ENCODE measurements around the gene GABARAP. TPM values are rescaled to one million over a fixed set of nuclear protein-coding genes. Genes with fewer than 3 reads are reported as not detected.

The GABARAP gene
- total RNA-seq, 1 donor from 2014 or later = 147 TPM

DNA sequence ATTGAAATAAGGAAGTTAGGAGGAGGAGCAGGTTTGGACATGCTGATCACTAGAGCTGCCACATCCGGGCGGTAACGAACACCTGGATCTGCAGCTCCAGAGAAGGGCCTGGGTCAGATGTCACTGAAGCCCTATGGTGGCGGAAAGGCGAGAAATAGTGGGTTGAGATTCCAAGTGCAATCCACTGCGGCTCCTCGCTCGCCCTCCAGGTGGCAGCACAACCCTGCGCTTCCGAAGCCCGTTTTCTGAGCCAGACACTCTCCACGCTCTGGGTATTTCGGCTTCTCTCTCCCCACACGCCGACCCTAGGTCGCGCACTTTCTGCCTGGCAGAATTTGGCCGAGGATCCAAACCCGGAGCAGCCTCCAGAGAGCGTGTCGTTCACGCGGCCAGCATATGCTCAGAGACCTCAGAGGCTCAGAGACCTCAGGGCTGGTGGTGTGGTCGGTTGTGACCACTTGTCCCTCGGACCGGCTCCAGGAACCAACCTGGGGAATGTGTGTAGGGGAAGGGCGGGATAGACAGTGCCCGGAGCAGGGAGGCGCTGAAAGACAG is 38.3 kb upstream of the GABARAP start:
- DNase-seq (ENCODE audit: low spot score) = peak; percentile 69
- H3K27me3 Mint-ChIP-seq (ENCODE audit: low read depth) = peaks cover 36% of the 10 kb centered on the region
- peaks cover 15% of the 10 kb centered on the region for H3K4me1 Mint-ChIP-seq (ENCODE audit: low read depth)
- intact Hi-C loops (cut with micrococcal nuclease) = loop anchor here (1.0 to 2.0 kb wide), 4 partner anchors 16 to 42 kb away; partner anchors contain the start of genes ELP5 and GABARAP
- no peaks in the 10 kb centered on the region for H3K36me3 Mint-ChIP-seq (ENCODE audit: low read depth)
- H3K9me3 Mint-ChIP-seq = no peaks in the 10 kb centered on the region
- peak overlapping the region; percentile 68 for H3K4me3 Mint-ChIP-seq (ENCODE audit: low read depth)
- no peak overlapping the region for H3K27ac Mint-ChIP-seq

GRCh38 chr17:7279448-7279847 is 37.2 kb upstream of the GABARAP start:
- intact Hi-C loops (cut with micrococcal nuclease) = no loop called here
- Mint-ChIP-seq H3K9me3 (no peaks in the 10 kb centered on the region), H3K27ac (no peak overlapping the region), H3K27me3 (ENCODE audit: low read depth) (peaks cover 36% of the 10 kb centered on the region), H3K4me3 (ENCODE audit: low read depth) (no peak overlapping the region), H3K36me3 (ENCODE audit: low read depth) (no peaks in the 10 kb centered on the region), H3K4me1 (ENCODE audit: low read depth) (peaks cover 15% of the 10 kb centered on the region)
- DNase-seq (ENCODE audit: low spot score) = no peak

GRCh38 chr17:7266784-7267183 is 24.5 kb upstream of the GABARAP start:
- no peak for DNase-seq (ENCODE audit: low spot score)
- H3K27me3 Mint-ChIP-seq (ENCODE audit: low read depth) = peaks cover 36% of the 10 kb centered on the region
- H3K36me3 Mint-ChIP-seq (ENCODE audit: low read depth) = no peaks in the 10 kb centered on the region
- H3K9me3 Mint-ChIP-seq = no peaks in the 10 kb centered on the region
- peaks cover 15% of the 10 kb centered on the region for H3K4me1 Mint-ChIP-seq (ENCODE audit: low read depth)
- no peak overlapping the region for H3K27ac Mint-ChIP-seq
- H3K4me3 Mint-ChIP-seq (ENCODE audit: low read depth) = no peak overlapping the region
- intact Hi-C loops (cut with micrococcal nuclease) = no loop called here

- no peak overlapping the region for H3K27ac Mint-ChIP-seq
- H3K4me1 Mint-ChIP-seq (ENCODE audit: low read depth) = peaks cover 16% of the 10 kb centered on the region
- intact Hi-C loops (cut with micrococcal nuclease) = no loop called here
- no peaks in the 10 kb centered on the region for H3K9me3 Mint-ChIP-seq
- DNase-seq (ENCODE audit: low spot score) = no peak
- peak overlapping the region; percentile 43 for H3K4me3 Mint-ChIP-seq (ENCODE audit: low read depth)
- peaks cover 31% of the 10 kb centered on the region for H3K27me3 Mint-ChIP-seq (ENCODE audit: low read depth)
- H3K36me3 Mint-ChIP-seq (ENCODE audit: low read depth) = peaks cover 9% of the 10 kb centered on the region
These were observed 21.5 kb upstream of the GABARAP start for GRCh38 chr17:7263801-7264078.

- Mint-ChIP-seq H3K27me3 (ENCODE audit: low read depth) (peaks cover 29% of the 10 kb centered on the region), H3K4me1 (ENCODE audit: low read depth) (peaks cover 16% of the 10 kb centered on the region), H3K4me3 (ENCODE audit: low read depth) (peak overlapping the region; percentile 47), H3K27ac (no peak overlapping the region), H3K9me3 (no peaks in the 10 kb centered on the region), H3K36me3 (ENCODE audit: low read depth) (peaks cover 14% of the 10 kb centered on the region)
- DNase-seq (ENCODE audit: low spot score) = no peak
- intact Hi-C loops (cut with micrococcal nuclease) = no loop called here
These were observed 20.9 kb upstream of the GABARAP start for GRCh38 chr17:7262935-7263800.

DNA sequence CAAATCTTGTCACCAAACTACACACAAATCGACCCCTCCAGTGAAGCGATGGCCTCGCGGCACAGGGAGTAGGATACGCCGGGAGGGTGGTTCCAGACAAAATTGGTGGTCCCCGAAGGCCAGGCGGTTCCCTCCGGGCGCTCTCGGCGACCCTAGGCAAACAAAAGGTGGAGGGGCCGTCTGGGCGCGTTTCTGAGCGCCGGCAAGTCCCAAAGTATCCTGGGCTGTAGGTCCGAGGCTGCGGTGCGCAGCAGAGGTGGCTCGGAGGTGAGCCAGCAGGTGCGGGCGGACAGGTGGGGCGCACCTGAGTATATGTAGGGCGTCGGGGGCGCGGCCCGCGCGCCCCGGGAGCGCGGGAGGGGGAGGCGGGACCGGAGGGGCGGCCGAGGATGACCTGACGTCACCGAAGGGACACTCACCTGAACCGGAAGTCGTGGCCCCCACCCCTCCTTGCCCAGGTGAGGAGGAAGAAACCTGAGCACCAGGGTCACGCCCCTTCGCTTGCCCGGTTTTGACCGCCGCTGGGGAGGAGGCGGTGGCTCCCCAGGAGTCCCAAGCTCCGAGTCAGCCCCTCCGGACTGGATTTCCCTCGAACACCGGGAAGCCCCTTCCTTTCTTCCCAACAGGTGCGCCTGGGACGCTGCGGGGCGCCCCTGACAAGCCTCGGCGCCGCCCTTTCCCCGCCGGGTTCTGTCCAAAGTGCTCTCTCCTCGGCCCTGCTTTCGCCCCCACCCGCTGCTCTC is 20.1 kb upstream of the GABARAP start, which contains the start of gene CLDN7:
TSS of gene CLDN7 (minus strand) at position 287 of the 743 bp plus-strand sequence. CDS start 435 bp downstream, outside the sequence.
- intact Hi-C loops (cut with micrococcal nuclease) = no loop called here
- no peak for DNase-seq (ENCODE audit: low spot score)
- Mint-ChIP-seq H3K9me3 (no peaks in the 10 kb centered on the region), H3K4me3 (ENCODE audit: low read depth) (peak within 1 kb of the TSS; percentile 62), H3K4me1 (ENCODE audit: low read depth) (peaks cover 16% of the 10 kb centered on the region), H3K27me3 (ENCODE audit: low read depth) (peaks cover 29% of the 10 kb centered on the region), H3K36me3 (ENCODE audit: low read depth) (peaks cover 16% of the 10 kb centered on the region), H3K27ac (peak within 1 kb of the TSS; percentile 55)

- Mint-ChIP-seq H3K36me3 (ENCODE audit: low read depth) (peaks cover 24% of the 10 kb centered on the region), H3K4me3 (ENCODE audit: low read depth) (peak overlapping the region; percentile 62), H3K27ac (peak overlapping the region; percentile 55), H3K9me3 (no peaks in the 10 kb centered on the region), H3K4me1 (ENCODE audit: low read depth) (peaks cover 16% of the 10 kb centered on the region), H3K27me3 (ENCODE audit: low read depth) (peaks cover 26% of the 10 kb centered on the region)
- intact Hi-C loops (cut with micrococcal nuclease) = no loop called here
- no peak for DNase-seq (ENCODE audit: low spot score)
These were observed 19.3 kb upstream of the GABARAP start for GRCh38 chr17:7261379-7262191.

- DNase-seq (ENCODE audit: low spot score) = no peak
- Mint-ChIP-seq H3K27ac (no peak overlapping the region), H3K36me3 (ENCODE audit: low read depth) (peaks cover 28% of the 10 kb centered on the region), H3K9me3 (no peaks in the 10 kb centered on the region), H3K27me3 (ENCODE audit: low read depth) (peaks cover 25% of the 10 kb centered on the region), H3K4me3 (ENCODE audit: low read depth) (peak overlapping the region; percentile 26), H3K4me1 (ENCODE audit: low read depth) (peaks cover 16% of the 10 kb centered on the region)
- intact Hi-C loops (cut with micrococcal nuclease) = no loop called here
These were observed 18.6 kb upstream of the GABARAP start for GRCh38 chr17:7260651-7261378.

DNA sequence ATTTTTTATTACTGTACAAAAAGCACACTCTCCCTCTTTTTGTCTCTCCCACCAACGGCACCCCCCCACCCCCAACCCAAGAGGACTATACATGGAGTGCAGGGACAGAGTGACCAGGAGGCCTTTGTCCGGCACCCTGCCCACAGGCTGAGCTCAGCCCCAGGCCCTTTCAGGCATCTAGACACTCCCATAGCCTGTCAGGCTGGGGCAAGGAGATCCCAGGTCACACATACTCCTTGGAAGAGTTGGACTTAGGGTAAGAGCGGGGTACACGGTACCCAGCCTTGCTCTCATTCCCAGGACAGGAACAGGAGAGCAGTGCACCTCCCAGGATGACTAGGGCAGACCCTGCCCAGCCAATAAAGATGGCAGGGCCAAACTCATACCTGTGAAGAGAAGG is 17.9 kb upstream of the GABARAP start:
- DNase-seq (ENCODE audit: low spot score) = no peak
- Mint-ChIP-seq H3K4me1 (ENCODE audit: low read depth) (peaks cover 16% of the 10 kb centered on the region), H3K27me3 (ENCODE audit: low read depth) (peaks cover 25% of the 10 kb centered on the region), H3K27ac (no peak overlapping the region), H3K36me3 (ENCODE audit: low read depth) (peaks cover 28% of the 10 kb centered on the region), H3K9me3 (no peaks in the 10 kb centered on the region), H3K4me3 (ENCODE audit: low read depth) (peak overlapping the region; percentile 17)
- intact Hi-C loops (cut with micrococcal nuclease) = no loop called here

GRCh38 chr17:7259555-7259889 is 17.3 kb upstream of the GABARAP start:
- Mint-ChIP-seq H3K27ac (no peak overlapping the region), H3K36me3 (ENCODE audit: low read depth) (peaks cover 34% of the 10 kb centered on the region), H3K4me3 (ENCODE audit: low read depth) (no peak overlapping the region), H3K27me3 (ENCODE audit: low read depth) (peaks cover 25% of the 10 kb centered on the region), H3K4me1 (ENCODE audit: low read depth) (peaks cover 20% of the 10 kb centered on the region), H3K9me3 (no peaks in the 10 kb centered on the region)
- DNase-seq (ENCODE audit: low spot score) = no peak
- intact Hi-C loops (cut with micrococcal nuclease) = no loop called here

- peaks cover 40% of the 10 kb centered on the region for H3K36me3 Mint-ChIP-seq (ENCODE audit: low read depth)
- H3K27ac Mint-ChIP-seq = no peak overlapping the region
- H3K27me3 Mint-ChIP-seq (ENCODE audit: low read depth) = peaks cover 19% of the 10 kb centered on the region
- no peaks in the 10 kb centered on the region for H3K9me3 Mint-ChIP-seq
- intact Hi-C loops (cut with micrococcal nuclease) = no loop called here
- no peak overlapping the region for H3K4me3 Mint-ChIP-seq (ENCODE audit: low read depth)
- H3K4me1 Mint-ChIP-seq (ENCODE audit: low read depth) = peaks cover 21% of the 10 kb centered on the region
- DNase-seq (ENCODE audit: low spot score) = no peak
These were observed 16.7 kb upstream of the GABARAP start for GRCh38 chr17:7258731-7259554.
